HCT116 (cell line): ENCODE results near the gene POLDIP2. TPM values are rescaled to one million over a fixed set of nuclear protein-coding genes. Genes with fewer than 3 reads are reported as not detected.

ENCODE experiments used
- ATAC-seq: fragments of 200-7000 bp; cut with Tn5 transposase; 2 replicates; pipeline ENCODE4 v1.9.1; 2020; ENCODE audit warnings: mild to moderate bottlenecking, moderate library complexity
- BruUV-seq: library from RNA; stranded (reverse); fragments of 400-500 nt; replicated peaks from 2 replicates; lab custom pipeline; 2021; lab: Mats Ljungman, UMichigan
- CTCF ChIA-PET: fragments of 300-600 bp; sonication (Branson Sonifier 250); formaldehyde crosslinking; loops from one replicate; lab custom pipeline; 2021; ENCODE audit warnings: antibody characterized with exemption; lab: Charles Lee
- POLR2A ChIA-PET: fragments of 300-600, 350-600 bp; sonication (Branson Sonifier 250); formaldehyde crosslinking; loops from one replicate; lab custom pipeline; 2021; ENCODE audit warnings: antibody characterized with exemption; lab: Charles Lee
- RAD21 ChIA-PET, 2 experiments: fragments of 300-600 bp; sonication (Branson Sonifier 250); formaldehyde crosslinking; loops; one replicate each; lab custom pipeline; 2023; ENCODE audit warnings: low total read pairs in 2 of 2; ENCODE audit not compliant: uncharacterized antibody in 2 of 2, unreplicated experiment in 2 of 2, low non-redundant PET in 1 of 2; lab: Charles Lee
- DNase-seq: peaks from one replicate; pipeline ENCODE4 v3.0.0-alpha.2; 2010; ENCODE audit warnings: low read depth, low spot score
- H2AFZ ChIP-seq: fragments of 200-600 bp; shearing (Covaris generic), sonication (generic); 2 replicates; pipeline ENCODE4 v1.6.1; 2017; ENCODE audit warnings: low read depth, mixed run types, mixed read lengths, antibody characterized with exemption, low read length; ENCODE audit not compliant: poor library complexity, severe bottlenecking
- H3K27ac ChIP-seq: 2 replicates; pipeline ENCODE4 v1.5.1; 2012; ENCODE audit warnings: low read depth, low read length
- H3K27me3 ChIP-seq: fragments of 200-600 bp; sonication (generic); 2 replicates; pipeline ENCODE4 v1.6.1; 2016; ENCODE audit warnings: mixed run types, low read length, mixed read lengths; ENCODE audit not compliant: insufficient read depth
- H3K36me3 ChIP-seq, 2 experiments: fragments of 200-500 bp in 1 of 2; fragments of 200-600 bp in 1 of 2; sonication (Bioruptor generic) in 1 of 2; sonication (generic) in 1 of 2; 2 replicates each; pipeline versions ENCODE4 v1.5.1 to v1.6.1; 2014 to 2016; ENCODE audit warnings: low read length in 2 of 2, inconsistent platforms in 1 of 2, mixed read lengths in 1 of 2, mixed run types in 1 of 2; ENCODE audit not compliant: insufficient read depth in 2 of 2, control insufficient read depth in 1 of 2
- H3K4me1 ChIP-seq, 2 experiments: fragments of 200-600 bp in 1 of 2; sonication (generic) in 1 of 2; 2 replicates each; pipeline versions ENCODE4 v1.5.1 to v1.6.1; 2012 to 2017; ENCODE audit warnings: low read length in 2 of 2, inconsistent platforms in 1 of 2, mild to moderate bottlenecking in 1 of 2, mixed read lengths in 1 of 2, mixed run types in 1 of 2, moderate library complexity in 1 of 2; ENCODE audit not compliant: insufficient read depth in 2 of 2, control insufficient read depth in 1 of 2
- H3K4me2 ChIP-seq: fragments of 200-600 bp; sonication (generic); 2 replicates; pipeline ENCODE4 v1.6.1; 2017; ENCODE audit warnings: mixed run types, low read length, mixed read lengths
- H3K4me3 ChIP-seq, 2 experiments: fragments of 200-600 bp in 1 of 2; sonication (generic) in 1 of 2; replicated peaks in 1 of 2; 2 replicates each; pipeline ENCODE4 v1.5.1; 2011 to 2016; ENCODE audit warnings: low read length in 2 of 2, control low read depth in 1 of 2, low read depth in 1 of 2, mild to moderate bottlenecking in 1 of 2, mixed read lengths in 1 of 2, mixed run types in 1 of 2
- H3K79me2 ChIP-seq: fragments of 200-600 bp; sonication (generic); 2 replicates; pipeline ENCODE4 v1.6.1; 2017; ENCODE audit warnings: mild to moderate bottlenecking, mixed run types, low read length, moderate library complexity, mixed read lengths; ENCODE audit not compliant: insufficient read depth
- H3K9ac ChIP-seq: fragments of 200-600 bp; sonication (generic); 2 replicates; pipeline ENCODE4 v1.6.1; 2016; ENCODE audit warnings: low read length, mixed read lengths
- H3K9me2 ChIP-seq: fragments of 200-600 bp; sonication (generic), shearing (Covaris generic); 2 replicates; pipeline ENCODE4 v1.6.1; 2017; ENCODE audit warnings: mixed run types, mild to moderate bottlenecking, moderate library complexity; ENCODE audit not compliant: insufficient read depth
- H3K9me3 ChIP-seq, 2 experiments: fragments of 200-500 bp in 1 of 2; fragments of 200-600 bp in 1 of 2; sonication (Bioruptor generic) in 1 of 2; sonication (generic) in 1 of 2; 2 replicates each; pipeline ENCODE4 v1.6.1; 2014 to 2017; ENCODE audit warnings: low read length in 2 of 2, mixed read lengths in 2 of 2, inconsistent platforms in 1 of 2, low read depth in 1 of 2, mild to moderate bottlenecking in 1 of 2, mixed run types in 1 of 2, moderate library complexity in 1 of 2; ENCODE audit not compliant: control insufficient read depth in 1 of 2, insufficient read depth in 1 of 2
- H4K20me1 ChIP-seq: fragments of 200-600 bp; sonication (generic), shearing (Covaris generic); 2 replicates; pipeline ENCODE4 v1.6.1; 2017; ENCODE audit warnings: mixed run types, mild to moderate bottlenecking, moderate library complexity; ENCODE audit not compliant: insufficient read depth
- ATF3 ChIP-seq: IDR thresholded peaks from 2 replicates; pipeline ENCODE4 v1.6.1; 2012
- CTCF ChIP-seq, 3 experiments: fragments of 200-600 bp in 1 of 3; sonication (generic) in 1 of 3; IDR thresholded peaks in 2 of 3; conservative IDR thresholded peaks in 1 of 3; 2 replicates each; pipeline ENCODE4 v1.5.1; 2012 to 2017; ENCODE audit warnings: low read depth in 2 of 3, low read length in 2 of 3, antibody characterized with exemption in 1 of 3, borderline replicate concordance in 1 of 3, control low read depth in 1 of 3, mild to moderate bottlenecking in 1 of 3, mixed read lengths in 1 of 3, mixed run types in 1 of 3, moderate library complexity in 1 of 3; ENCODE audit not compliant: insufficient read depth in 1 of 3
- JUND ChIP-seq: IDR thresholded peaks from 2 replicates; pipeline ENCODE4 v1.6.1; 2012
- RAD21 ChIP-seq: IDR thresholded peaks from 2 replicates; pipeline ENCODE4 v1.6.1; 2012; ENCODE audit warnings: low read depth, mild to moderate bottlenecking
- SP1 ChIP-seq: IDR thresholded peaks from 2 replicates; pipeline ENCODE4 v1.6.1; 2012; ENCODE audit warnings: low read depth
- YY1 ChIP-seq: IDR thresholded peaks from 2 replicates; pipeline ENCODE4 v1.6.1; 2011; ENCODE audit warnings: low read length, low read depth, moderate library complexity, mild to moderate bottlenecking; ENCODE audit not compliant: insufficient replicate concordance; ENCODE audit errors: extremely low read depth
- intact Hi-C: fragments of 100-400 bp; cut with micrococcal nuclease; formaldehyde crosslinking; loops from 2 replicates; pipeline ENCODE4 v1.10.0; 2022
- total RNA-seq: library from RNA; stranded (reverse); gene quantifications from one replicate; pipeline ENCODE4 v1.2.1, GENCODE V29; 2021; ENCODE audit not compliant: unreplicated experiment

POLDIP2 gene
- total RNA-seq, 1 experiment from 2014 or later = 78.0 TPM

GRCh38 chr17:28388106-28388505 is 30.8 kb upstream of the POLDIP2 start:
- Histone ChIP-seq H2AFZ (no peak overlapping the region), H3K9me3 (no peaks in the 10 kb centered on the region), H3K79me2 (no peaks in the 10 kb centered on the region), H3K27me3 (no peaks in the 10 kb centered on the region), H3K4me1 (no peaks in the 10 kb centered on the region), H3K36me3 (no peaks in the 10 kb centered on the region), H3K4me3 (no peak overlapping the region), H4K20me1 (no peaks in the 10 kb centered on the region), H3K27ac (no peak overlapping the region), H3K4me2 (no peak overlapping the region), H3K9ac (no peak overlapping the region), H3K9me2 (no peaks in the 10 kb centered on the region)
- ChIA-PET POLR2A (no interaction called here), CTCF (no interaction called here), RAD21 (no interaction called here)
- DNase-seq = no peak
- ATAC-seq = no peak
- TF ChIP-seq CTCF (IDR thresholded peaks at IDR 0.05 in 2 of 3, conservative IDR thresholded peaks at IDR 0.05 in 1 of 3; ENCODE audit: borderline replicate concordance in 1 of 3, insufficient read depth in 1 of 3, low read depth in 2 of 3, low read length in 2 of 3) (no peak), SP1 (no peak), RAD21 (no peak)
- intact Hi-C loops = no loop called here
- no TSS peak for BruUV-seq

GRCh38 chr17:28386391-28386790 is 29.1 kb upstream of the POLDIP2 start:
- Histone ChIP-seq H3K4me3 (no peak overlapping the region), H3K9ac (no peak overlapping the region), H3K27ac (no peak overlapping the region), H3K36me3 (no peaks in the 10 kb centered on the region), H2AFZ (no peak overlapping the region), H3K4me1 (no peaks in the 10 kb centered on the region), H3K27me3 (no peaks in the 10 kb centered on the region), H3K4me2 (no peak overlapping the region), H3K9me3 (no peaks in the 10 kb centered on the region), H3K79me2 (no peaks in the 10 kb centered on the region), H4K20me1 (no peaks in the 10 kb centered on the region), H3K9me2 (no peaks in the 10 kb centered on the region)
- POLR2A ChIA-PET = no interaction called here
- no TSS peak for BruUV-seq
- CTCF ChIA-PET = interaction anchor here (1.4 kb wide), 1 partner anchor 30 kb away, joined by 3 read pairs; no protein-coding TSS in a partner anchor
- RAD21 ChIA-PET = no interaction called here
- DNase-seq (no peak), ATAC-seq (no peak)
- intact Hi-C loops = no loop called here
- no peak for TF ChIP-seq JUND
- no peak for TF ChIP-seq RAD21
- TF ChIP-seq ATF3 = no peak
- TF ChIP-seq YY1 = no peak
- TF ChIP-seq SP1 = no peak
